BLaER1 treated with 17β-estradiol and CSF1 and Interleukin-3, amounts not matched to agents 10 nM and 100 nM (cell line): Measurements from ENCODE around the gene DDX24.

Source experiments
- H3K27ac ChIP-seq, 11 experiments: shearing (Covaris generic); formaldehyde crosslinking; 2 replicates each; pipeline ENCODE4 v1.8.1; 2022
- H3K27me3 ChIP-seq, 11 experiments: shearing (Covaris generic); formaldehyde crosslinking; 2 replicates each; pipeline ENCODE4 v1.8.1; 2022
- H3K36me3 ChIP-seq, 11 experiments: shearing (Covaris generic); formaldehyde crosslinking; 2 replicates each; pipeline ENCODE4 v1.8.1; 2022
- H3K4me1 ChIP-seq, 10 experiments: shearing (Covaris generic); formaldehyde crosslinking; 2 replicates each; pipeline ENCODE4 v1.8.1; 2022
- H3K4me2 ChIP-seq, 11 experiments: shearing (Covaris generic); formaldehyde crosslinking; 2 replicates each; pipeline ENCODE4 v1.8.1; 2022
- H3K4me3 ChIP-seq, 10 experiments: shearing (Covaris generic); formaldehyde crosslinking; 2 replicates each; pipeline ENCODE4 v1.8.1; 2022
- H3K9ac ChIP-seq, 11 experiments: shearing (Covaris generic); formaldehyde crosslinking; 2 replicates each; pipeline ENCODE4 v1.8.1; 2022
- H3K9me3 ChIP-seq, 11 experiments: shearing (Covaris generic); formaldehyde crosslinking; replicated peaks in 1 of 11; 2 replicates each; pipeline ENCODE4 v1.8.1; 2022
- H4K20me1 ChIP-seq, 11 experiments: shearing (Covaris generic); formaldehyde crosslinking; 2 replicates each; pipeline ENCODE4 v1.8.1; 2022
- Cebpa-rat ChIP-seq, 11 experiments: shearing (Covaris generic); IDR thresholded peaks; 2 replicates each; pipeline ENCODE4 v1.8.1; 2022

DDX24 gene

GRCh38 chr14:94099006-94099405 is 18.0 kb upstream of the DDX24 start:
- H3K36me3 ChIP-seq = peaks cover 0 to 23% (median 15%) of the 10 kb centered on the region in 11 experiments; a peak in 14 of 22 replicates

GRCh38 chr14:94098326-94098992 is 17.5 kb upstream of the DDX24 start:
- no peak for TF ChIP-seq Cebpa-rat (IDR thresholded peaks at IDR 0.05)
- Histone ChIP-seq H3K36me3 (peaks cover 0 to 23% (median 15%) of the 10 kb centered on the region in 11 experiments; a peak in 14 of 22 replicates), H3K4me1 (peaks cover 0 to 9% (median 0%) of the 10 kb centered on the region in 10 experiments; a peak in 4 of 20 replicates), H3K9me3 (no peaks in the 10 kb centered on the region), H3K27me3 (no peaks in the 10 kb centered on the region), H3K4me2 (peak overlapping the region in 2 of 11 experiments; percentile 7 to 9; a peak in 3 of 22 replicates), H3K9ac (no peak overlapping the region), H3K4me3 (no peak overlapping the region), H4K20me1 (no peaks in the 10 kb centered on the region), H3K27ac (no peak overlapping the region)

More at GRCh38 chr14:94099006-94099405, 18.0 kb upstream of the DDX24 start:
- H3K4me1 ChIP-seq = peaks cover 0 to 9% (median 0%) of the 10 kb centered on the region in 10 experiments; a peak in 4 of 20 replicates
- H3K4me3 ChIP-seq = no peak overlapping the region
- no peak for TF ChIP-seq Cebpa-rat (IDR thresholded peaks at IDR 0.05)
- H3K4me2 ChIP-seq = no peak overlapping the region
- H3K9ac ChIP-seq = no peak overlapping the region
- H3K27me3 ChIP-seq = no peaks in the 10 kb centered on the region
- H3K9me3 ChIP-seq = no peaks in the 10 kb centered on the region
- H4K20me1 ChIP-seq = no peaks in the 10 kb centered on the region
- H3K27ac ChIP-seq = no peak overlapping the region

GRCh38 chr14:94097091-94097490 is 16.1 kb upstream of the DDX24 start:
- H4K20me1 ChIP-seq = no peaks in the 10 kb centered on the region
- no peak overlapping the region for H3K9ac ChIP-seq
- H3K9me3 ChIP-seq = no peaks in the 10 kb centered on the region
- peaks cover 0 to 9% (median 0%) of the 10 kb centered on the region in 10 experiments; a peak in 4 of 20 replicates for H3K4me1 ChIP-seq
- no peak overlapping the region for H3K4me3 ChIP-seq
- H3K27me3 ChIP-seq = no peaks in the 10 kb centered on the region
- no peak overlapping the region for H3K27ac ChIP-seq
- no peak overlapping the region for H3K4me2 ChIP-seq
- no peak for TF ChIP-seq Cebpa-rat (IDR thresholded peaks at IDR 0.05)
- H3K36me3 ChIP-seq = peaks cover 0 to 23% (median 15%) of the 10 kb centered on the region in 11 experiments; a peak in 14 of 22 replicates

- no peaks in the 10 kb centered on the region for H3K27me3 ChIP-seq
- H4K20me1 ChIP-seq = no peaks in the 10 kb centered on the region
- H3K9me3 ChIP-seq = no peaks in the 10 kb centered on the region
- no peak overlapping the region for H3K4me3 ChIP-seq
- peaks cover 0 to 19% (median 12%) of the 10 kb centered on the region in 11 experiments; a peak in 14 of 22 replicates for H3K36me3 ChIP-seq
- H3K4me2 ChIP-seq = no peak overlapping the region
- no peak for TF ChIP-seq Cebpa-rat (IDR thresholded peaks at IDR 0.05)
- no peak overlapping the region for H3K27ac ChIP-seq
- H3K9ac ChIP-seq = no peak overlapping the region
- H3K4me1 ChIP-seq = peaks cover 0 to 6% (median 0%) of the 10 kb centered on the region in 10 experiments; a peak in 4 of 20 replicates
Measured at GRCh38 chr14:94093418-94093817, 12.4 kb upstream of the DDX24 start.

- H3K4me1 ChIP-seq = no peaks in the 10 kb centered on the region
Measured at GRCh38 chr14:94089479-94089878, 8.5 kb upstream of the DDX24 start.

GRCh38 chr14:94088516-94088915 is 7.5 kb upstream of the DDX24 start:
- Histone ChIP-seq H3K9ac (no peak overlapping the region), H3K4me3 (no peak overlapping the region), H3K27ac (no peak overlapping the region), H3K27me3 (no peaks in the 10 kb centered on the region), H3K4me1 (no peaks in the 10 kb centered on the region), H4K20me1 (no peaks in the 10 kb centered on the region), H3K9me3 (0 out of 22 replicates have a peak, but pooled peaks cover 0 to 3% (median 0%) of the 10 kb centered on the region in 11 experiments), H3K36me3 (no peaks in the 10 kb centered on the region), H3K4me2 (no peak overlapping the region)
- TF ChIP-seq Cebpa-rat (IDR thresholded peaks at IDR 0.05) = no peak

More at GRCh38 chr14:94089479-94089878, 8.5 kb upstream of the DDX24 start:
- TF ChIP-seq Cebpa-rat (IDR thresholded peaks at IDR 0.05) = no peak
- 0 out of 22 replicates have a peak, but pooled peaks cover 0 to 3% (median 0%) of the 10 kb centered on the region in 11 experiments for H3K9me3 ChIP-seq
- H3K36me3 ChIP-seq = no peaks in the 10 kb centered on the region
- no peak overlapping the region for H3K4me2 ChIP-seq
- H3K9ac ChIP-seq = no peak overlapping the region
- no peaks in the 10 kb centered on the region for H3K27me3 ChIP-seq
- no peaks in the 10 kb centered on the region for H4K20me1 ChIP-seq
- H3K4me3 ChIP-seq = no peak overlapping the region
- H3K27ac ChIP-seq = no peak overlapping the region

GRCh38 chr14:94087891-94088290 is 6.9 kb upstream of the DDX24 start:
- no peaks in the 10 kb centered on the region for H3K4me1 ChIP-seq
- H3K36me3 ChIP-seq = no peaks in the 10 kb centered on the region
- no peak overlapping the region for H3K4me3 ChIP-seq
- no peak overlapping the region for H3K4me2 ChIP-seq
- H3K27me3 ChIP-seq = no peaks in the 10 kb centered on the region
- TF ChIP-seq Cebpa-rat (IDR thresholded peaks at IDR 0.05) = no peak
- no peak overlapping the region for H3K9ac ChIP-seq
- H3K9me3 ChIP-seq = peaks cover 0 to 3% (median 0%) of the 10 kb centered on the region in 11 experiments; a peak in 1 of 22 replicates
- no peak overlapping the region for H3K27ac ChIP-seq
- no peaks in the 10 kb centered on the region for H4K20me1 ChIP-seq

- no peak for TF ChIP-seq Cebpa-rat (IDR thresholded peaks at IDR 0.05)
- Histone ChIP-seq H3K4me2 (peak overlapping the region; percentile 69 to 93 (median 90)), H3K4me1 (peaks cover 36 to 41% (median 38%) of the 10 kb centered on the region in 10 experiments), H3K9me3 (peaks cover 9 to 34% (median 21%) of the 10 kb centered on the region in 11 experiments), H3K9ac (peak overlapping the region; percentile 90 to 98 (median 95)), H3K36me3 (peaks cover 27 to 33% (median 31%) of the 10 kb centered on the region in 11 experiments), H3K27ac (peak overlapping the region; percentile 31 to 98 (median 94); a peak in 21 of 22 replicates), H3K27me3 (no peaks in the 10 kb centered on the region), H3K4me3 (peak overlapping the region; percentile 82 to 99 (median 94)), H4K20me1 (peaks cover 19 to 42% (median 33%) of the 10 kb centered on the region in 11 experiments; a peak in 20 of 22 replicates)
Measured at GRCh38 chr14:94081386-94081820, 401 bp upstream of the DDX24 start.

GRCh38 chr14:94079891-94080620 is 946 bp downstream of the DDX24 start:
- H3K27ac ChIP-seq = peak overlapping the region; percentile 86 to 98 (median 94)
- peak overlapping the region; percentile 69 to 99 (median 92) for H3K4me2 ChIP-seq
- peaks cover 23 to 47% (median 34%) of the 10 kb centered on the region in 11 experiments for H3K9me3 ChIP-seq
- H3K4me3 ChIP-seq = peak overlapping the region; percentile 82 to 99 (median 94)
- H3K36me3 ChIP-seq = peaks cover 41 to 46% (median 44%) of the 10 kb centered on the region in 11 experiments
- peaks cover 19 to 55% (median 36%) of the 10 kb centered on the region in 11 experiments; a peak in 20 of 22 replicates for H4K20me1 ChIP-seq
- H3K27me3 ChIP-seq = no peaks in the 10 kb centered on the region
- peaks cover 36 to 41% (median 38%) of the 10 kb centered on the region in 10 experiments for H3K4me1 ChIP-seq
- peak overlapping the region; percentile 90 to 98 (median 95) for H3K9ac ChIP-seq
- no peak for TF ChIP-seq Cebpa-rat (IDR thresholded peaks at IDR 0.05)
